ENCODE data around the gene TEPSIN.

GRCh38 chr17:81276781-81277180, 37.9 kb upstream of the TEPSIN start:
- TF ChIP-seq CTCF (IDR thresholded peaks at IDR 0.05 in 4 of 5, conservative IDR thresholded peaks at IDR 0.05 in 1 of 5) (no peak), POLR2A (IDR thresholded peaks at IDR 0.05) (no peak)
